Progenitor cell of endocrine pancreas (in vitro differentiated cells): Measurements from ENCODE around the gene MLNR. TPM values are rescaled to one million over a fixed set of nuclear protein-coding genes. Genes with fewer than 3 reads are reported as not detected.

Experiments
- DNase-seq: peaks from one replicate; pipeline ENCODE4 v3.0.0; 2021; ENCODE audit warnings: low spot score; ENCODE audit not compliant: unreplicated experiment
- H3K27ac Mint-ChIP-seq: 2 replicates; pipeline ENCODE4 v1.8.0; 2021; ENCODE audit warnings: mild to moderate bottlenecking, moderate library complexity, mixed read lengths
- H3K27me3 Mint-ChIP-seq: 2 replicates; pipeline ENCODE4 v1.8.0; 2021; ENCODE audit warnings: mixed read lengths
- H3K36me3 Mint-ChIP-seq: 2 replicates; pipeline ENCODE4 v1.8.0; 2022; ENCODE audit warnings: mixed read lengths; ENCODE audit not compliant: insufficient read depth
- H3K4me1 Mint-ChIP-seq: 2 replicates; pipeline ENCODE4 v1.8.0; 2021; ENCODE audit warnings: low read depth, mixed read lengths
- H3K4me3 Mint-ChIP-seq: 2 replicates; pipeline ENCODE4 v1.8.0; 2021; ENCODE audit warnings: low read depth, mild to moderate bottlenecking, moderate library complexity, mixed read lengths
- H3K9me3 Mint-ChIP-seq: 2 replicates; pipeline ENCODE4 v1.8.0; 2021; ENCODE audit warnings: low read depth, mixed read lengths
- total RNA-seq: library from RNA; stranded (reverse); gene quantifications from 2 replicates; pipeline ENCODE4 v1.2.1, GENCODE V29; 2021
- TF ChIP-seq, protein P1 (sequence below): fragments of 200-600 bp; sonication (generic); IDR thresholded peaks from one replicate; pipeline ENCODE4 v1.5.0; 2021; ENCODE audit warnings: antibody characterized with exemption, mild to moderate bottlenecking; ENCODE audit not compliant: unreplicated experiment

MLNR gene
- total RNA-seq, 1 donor from 2014 or later: 0.31 TPM

DNA sequence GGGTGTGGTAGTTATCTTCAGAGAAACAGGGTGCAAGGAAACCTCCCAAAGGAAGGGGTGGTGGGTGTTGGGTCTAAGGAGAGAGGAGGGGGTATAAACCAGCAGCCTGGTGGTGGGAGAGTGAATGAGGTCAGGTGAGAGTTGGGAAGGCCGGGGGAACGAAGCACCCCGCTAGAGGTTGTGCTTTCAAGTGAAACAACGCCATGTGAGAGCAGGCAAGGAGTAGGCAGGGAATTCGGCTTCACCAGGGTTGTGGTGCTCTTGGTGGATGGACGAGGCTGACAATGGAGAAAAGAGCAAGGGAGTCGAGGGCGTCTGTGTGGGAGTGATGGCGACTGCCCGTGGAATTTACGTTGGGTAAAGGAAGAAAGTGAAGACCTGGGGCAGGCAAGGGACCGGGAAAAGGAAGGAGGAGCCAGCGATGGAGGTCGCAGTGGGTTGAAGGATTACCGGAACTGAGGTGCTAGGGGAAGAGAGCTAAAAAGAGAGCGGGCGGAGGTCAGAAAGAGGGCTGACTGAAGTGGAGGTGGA, 2.1 kb upstream of the MLNR start:
- no peak overlapping the region for H3K4me3 Mint-ChIP-seq

DNA sequence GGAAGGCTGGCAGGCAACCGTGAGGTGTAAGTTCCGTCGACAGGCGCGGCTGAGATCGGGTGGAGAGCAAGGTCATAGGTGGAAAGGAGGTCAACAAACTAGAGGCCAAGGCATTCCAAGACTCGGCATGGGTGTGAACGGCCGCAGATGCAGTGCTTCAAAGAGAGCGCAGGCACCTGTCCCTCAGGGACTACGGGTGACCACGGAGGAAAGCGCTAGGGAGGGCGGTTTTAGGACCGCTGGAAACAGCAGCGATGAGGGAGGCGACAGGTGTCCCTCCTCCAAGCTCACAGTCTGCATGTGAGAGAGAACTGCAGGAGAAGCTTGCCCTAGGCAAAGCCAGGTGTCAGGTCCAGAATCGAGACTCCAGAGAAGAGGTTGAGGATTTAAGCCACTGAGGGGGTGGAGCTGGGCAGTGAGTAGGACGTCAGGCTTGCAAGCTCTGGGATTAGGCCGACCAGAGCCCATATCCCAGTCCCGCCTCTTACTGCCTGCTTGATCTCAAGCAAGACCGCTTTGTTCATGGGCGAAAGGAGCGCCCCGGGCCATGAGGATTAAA, 1.6 kb upstream of the MLNR start:
- no peak for DNase-seq
- Mint-ChIP-seq H3K4me1 (peaks cover 6% of the 10 kb centered on the region), H3K27ac (no peak overlapping the region), H3K27me3 (peaks cover 64% of the 10 kb centered on the region), H3K4me3 (peak overlapping the region; percentile 18), H3K9me3 (no peaks in the 10 kb centered on the region), H3K36me3 (peaks cover 5% of the 10 kb centered on the region)
- TF ChIP-seq, protein P1, sequence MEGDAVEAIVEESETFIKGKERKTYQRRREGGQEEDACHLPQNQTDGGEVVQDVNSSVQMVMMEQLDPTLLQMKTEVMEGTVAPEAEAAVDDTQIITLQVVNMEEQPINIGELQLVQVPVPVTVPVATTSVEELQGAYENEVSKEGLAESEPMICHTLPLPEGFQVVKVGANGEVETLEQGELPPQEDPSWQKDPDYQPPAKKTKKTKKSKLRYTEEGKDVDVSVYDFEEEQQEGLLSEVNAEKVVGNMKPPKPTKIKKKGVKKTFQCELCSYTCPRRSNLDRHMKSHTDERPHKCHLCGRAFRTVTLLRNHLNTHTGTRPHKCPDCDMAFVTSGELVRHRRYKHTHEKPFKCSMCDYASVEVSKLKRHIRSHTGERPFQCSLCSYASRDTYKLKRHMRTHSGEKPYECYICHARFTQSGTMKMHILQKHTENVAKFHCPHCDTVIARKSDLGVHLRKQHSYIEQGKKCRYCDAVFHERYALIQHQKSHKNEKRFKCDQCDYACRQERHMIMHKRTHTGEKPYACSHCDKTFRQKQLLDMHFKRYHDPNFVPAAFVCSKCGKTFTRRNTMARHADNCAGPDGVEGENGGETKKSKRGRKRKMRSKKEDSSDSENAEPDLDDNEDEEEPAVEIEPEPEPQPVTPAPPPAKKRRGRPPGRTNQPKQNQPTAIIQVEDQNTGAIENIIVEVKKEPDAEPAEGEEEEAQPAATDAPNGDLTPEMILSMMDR: no peak

More for the DNA sequence above, 2.1 kb upstream of the MLNR start:
- H3K27ac Mint-ChIP-seq: no peak overlapping the region
- peaks cover 5% of the 10 kb centered on the region for H3K36me3 Mint-ChIP-seq
- no peak for DNase-seq
- H3K27me3 Mint-ChIP-seq: peaks cover 58% of the 10 kb centered on the region
- TF ChIP-seq, protein P1: no peak
- H3K9me3 Mint-ChIP-seq: no peaks in the 10 kb centered on the region
- H3K4me1 Mint-ChIP-seq: peaks cover 6% of the 10 kb centered on the region

DNA sequence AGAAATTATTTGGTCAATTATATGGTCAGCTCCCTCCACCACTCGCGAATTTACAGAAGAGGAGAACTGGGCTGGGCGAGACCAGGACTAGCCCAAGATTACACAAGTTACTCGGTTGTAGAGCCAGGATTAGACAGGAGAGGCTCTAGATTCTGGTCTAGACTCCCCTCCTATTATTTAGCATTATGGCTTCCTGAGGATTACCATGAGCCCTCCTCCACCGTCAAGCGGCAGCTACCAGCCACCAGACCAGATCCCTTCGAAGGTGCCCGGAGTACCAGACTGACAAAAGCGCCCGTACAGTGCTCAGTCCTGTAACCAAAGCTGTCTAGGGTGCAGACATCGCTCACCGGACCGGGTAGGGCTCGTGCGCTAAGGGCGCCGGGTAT, 497 bp upstream of the MLNR start:
- H3K4me1 Mint-ChIP-seq: peaks cover 5% of the 10 kb centered on the region
- no peaks in the 10 kb centered on the region for H3K9me3 Mint-ChIP-seq
- H3K36me3 Mint-ChIP-seq: peaks cover 5% of the 10 kb centered on the region
- TF ChIP-seq, protein P1: no peak
- peak overlapping the region; percentile 45 for H3K4me3 Mint-ChIP-seq
- H3K27me3 Mint-ChIP-seq: peaks cover 71% of the 10 kb centered on the region
- no peak overlapping the region for H3K27ac Mint-ChIP-seq
- no peak for DNase-seq

DNA sequence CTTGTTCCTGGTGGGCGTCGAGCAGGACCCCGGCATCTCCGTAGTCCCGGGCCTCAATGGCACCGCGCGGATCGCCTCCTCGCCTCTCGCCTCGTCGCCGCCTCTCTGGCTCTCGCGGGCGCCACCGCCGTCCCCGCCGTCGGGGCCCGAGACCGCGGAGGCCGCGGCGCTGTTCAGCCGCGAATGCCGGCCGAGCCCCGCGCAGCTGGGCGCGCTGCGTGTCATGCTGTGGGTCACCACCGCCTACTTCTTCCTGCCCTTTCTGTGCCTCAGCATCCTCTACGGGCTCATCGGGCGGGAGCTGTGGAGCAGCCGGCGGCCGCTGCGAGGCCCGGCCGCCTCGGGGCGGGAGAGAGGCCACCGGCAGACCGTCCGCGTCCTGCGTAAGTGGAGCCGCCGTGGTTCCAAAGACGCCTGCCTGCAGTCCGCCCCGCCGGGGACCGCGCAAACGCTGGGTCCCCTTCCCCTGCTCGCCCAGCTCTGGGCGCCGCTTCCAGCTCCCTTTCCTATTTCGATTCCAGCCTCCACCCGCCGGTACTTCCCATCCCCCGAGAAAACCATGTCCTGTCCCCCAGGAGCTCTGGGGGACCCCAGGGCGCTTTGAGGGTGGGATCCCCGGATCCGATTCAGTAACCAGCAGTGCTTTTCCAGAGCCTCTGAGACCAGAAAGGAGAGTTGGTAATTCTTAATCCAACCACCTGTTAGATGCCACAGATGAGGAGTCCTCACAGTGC, 885 bp downstream of the MLNR start:
- Mint-ChIP-seq H3K27me3 (peaks cover 76% of the 10 kb centered on the region), H3K36me3 (peaks cover 5% of the 10 kb centered on the region), H3K4me1 (peaks cover 4% of the 10 kb centered on the region), H3K9me3 (no peaks in the 10 kb centered on the region), H3K4me3 (peak overlapping the region; percentile 55), H3K27ac (no peak overlapping the region)
- no peak for DNase-seq
- TF ChIP-seq, protein P1: no peak

DNA sequence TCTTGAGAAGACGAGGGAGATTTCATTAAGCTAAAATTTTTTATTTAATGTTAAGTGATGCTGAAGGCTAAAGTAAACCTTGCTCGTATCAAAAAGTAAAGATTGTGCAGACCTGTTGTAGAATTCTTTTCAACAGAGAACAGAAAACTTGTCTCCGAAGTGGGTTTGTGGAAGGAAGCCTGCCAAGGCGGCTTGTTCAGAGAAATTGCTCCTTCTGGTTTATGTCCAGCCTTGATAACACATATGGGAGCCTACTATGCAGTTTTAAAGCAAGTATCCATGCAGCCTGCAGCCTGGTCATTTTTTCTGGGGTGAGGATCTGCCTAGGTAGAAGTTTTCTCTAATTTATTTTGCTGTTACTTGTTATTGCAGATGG, 1.4 kb downstream of the MLNR start:
- H3K27ac Mint-ChIP-seq: no peak overlapping the region
- peaks cover 5% of the 10 kb centered on the region for H3K36me3 Mint-ChIP-seq
- no peak for DNase-seq
- peak overlapping the region; percentile 55 for H3K4me3 Mint-ChIP-seq
- peaks cover 73% of the 10 kb centered on the region for H3K27me3 Mint-ChIP-seq
- TF ChIP-seq, protein P1: no peak
- H3K4me1 Mint-ChIP-seq: peaks cover 4% of the 10 kb centered on the region
- H3K9me3 Mint-ChIP-seq: no peaks in the 10 kb centered on the region
